K562 (cell line): ENCODE results near the gene PRRT2. TPM values are rescaled to one million over a fixed set of nuclear protein-coding genes. Genes with fewer than 3 reads are reported as not detected.

ENCODE experiments used
- ATF1 ChIP-seq, 2 experiments: fragments of 450-650 bp in 1 of 2; IDR thresholded peaks; 2 replicates each; pipeline ENCODE4 v1.6.1; 2016; ENCODE audit warnings: missing compliant biosample characterization in 1 of 2, missing genetic modification characterization in 1 of 2
- CBFB ChIP-seq: sonication (generic); formaldehyde crosslinking; IDR thresholded peaks from 2 replicates; pipeline ENCODE4 v1.4.0; 2020; ENCODE audit warnings: mild to moderate bottlenecking, missing genetic modification reagents
- CREM ChIP-seq: IDR thresholded peaks from 2 replicates; pipeline ENCODE4 v1.6.1; 2014; ENCODE audit warnings: antibody characterized with exemption, low read depth
- DPF2 ChIP-seq: fragments of 450-650 bp; IDR thresholded peaks from 2 replicates; pipeline ENCODE4 v1.6.1; 2016
- ETS1 ChIP-seq: conservative IDR thresholded peaks from 2 replicates; pipeline ENCODE4 v1.6.1; 2011; ENCODE audit warnings: low read depth, mild to moderate bottlenecking, low read length; ENCODE audit not compliant: control insufficient read depth
- ETV6 ChIP-seq, 3 experiments: fragments of 150-350 bp in 1 of 3; sonication (generic) in 1 of 3; formaldehyde crosslinking in 1 of 3; IDR thresholded peaks; 2 replicates each; pipeline versions ENCODE4 v1.6.1 to v1.8.0; 2014 to 2022; ENCODE audit warnings: borderline replicate concordance in 2 of 3, low read depth in 2 of 3, antibody characterized with exemption in 1 of 3, low read length in 1 of 3, mild to moderate bottlenecking in 1 of 3, missing genetic modification reagents in 1 of 3
- HDAC8 ChIP-seq: fragments of 450-650 bp; IDR thresholded peaks from 2 replicates; pipeline ENCODE4 v1.6.1; 2016; ENCODE audit warnings: mild to moderate bottlenecking, missing genetic modification characterization, moderate library complexity, missing compliant biosample characterization
- HES1 ChIP-seq: fragments of 450-650 bp; IDR thresholded peaks from 2 replicates; pipeline ENCODE4 v1.6.1; 2016; ENCODE audit warnings: low read depth, mild to moderate bottlenecking, moderate library complexity
- KLF16 ChIP-seq: IDR thresholded peaks from 2 replicates; pipeline ENCODE4 v1.6.1; 2016; ENCODE audit warnings: antibody characterized with exemption
- LCOR ChIP-seq: sonication (generic); formaldehyde crosslinking; IDR thresholded peaks from 2 replicates; pipeline ENCODE4 v1.8.0; 2022; ENCODE audit warnings: mild to moderate bottlenecking, missing genetic modification reagents
- NFIC ChIP-seq: fragments of 450-650 bp; IDR thresholded peaks from 2 replicates; pipeline ENCODE4 v1.6.1; 2017; ENCODE audit warnings: mild to moderate bottlenecking, inconsistent platforms
- PCBP1 ChIP-seq: fragments of 200-400 bp; formaldehyde crosslinking; IDR thresholded peaks from 2 replicates; pipeline ENCODE4 v1.6.1; 2018; ENCODE audit warnings: mild to moderate bottlenecking, low read depth, low read length; ENCODE audit not compliant: poor library complexity, severe bottlenecking
- POLR2H ChIP-seq: IDR thresholded peaks from 2 replicates; pipeline ENCODE4 v1.6.1; 2016; ENCODE audit warnings: missing genetic modification characterization, low read depth, mild to moderate bottlenecking, control low read depth, missing compliant biosample characterization, moderate library complexity
- SIN3A ChIP-seq, 2 experiments: fragments of 150-350 bp in 1 of 2; IDR thresholded peaks; 2 replicates each; pipeline ENCODE4 v1.6.1; 2011 to 2016; ENCODE audit warnings: borderline replicate concordance in 2 of 2, low read depth in 2 of 2, low read length in 2 of 2, mild to moderate bottlenecking in 2 of 2, moderate library complexity in 2 of 2; ENCODE audit not compliant: control insufficient read depth in 1 of 2
- ZBED1 ChIP-seq: IDR thresholded peaks from 2 replicates; pipeline ENCODE4 v1.6.1; 2014
- ZBTB33 ChIP-seq: sonication (generic); formaldehyde crosslinking; IDR thresholded peaks from 2 replicates; pipeline ENCODE4 v1.8.1; 2023; ENCODE audit warnings: mild to moderate bottlenecking, missing genetic modification reagents
- ZKSCAN8 ChIP-seq: fragments of 200-800 bp; sonication (Bioruptor generic); IDR thresholded peaks from 2 replicates; pipeline ENCODE4 v1.6.1; 2016; ENCODE audit warnings: missing genetic modification characterization, missing compliant biosample characterization
- ZNF583 ChIP-seq: fragments of 250-450 bp; sonication (Bioruptor Pico); IDR thresholded peaks from 2 replicates; pipeline ENCODE4 v1.4.0; 2020
- ZNF766 ChIP-seq: fragments of 200-800 bp; sonication (Bioruptor generic); conservative IDR thresholded peaks from 2 replicates; pipeline ENCODE4 v1.6.1; 2016; ENCODE audit warnings: missing genetic modification characterization, missing compliant biosample characterization
- polyA plus RNA-seq, 8 experiments: library from polyadenylated mRNA; depleted of rRNA in 4 of 8; stranded (reverse) in 5 of 8; unstranded in 3 of 8; fragments of >200 nt; fragmentation: Nextera tagmentation in 2 of 8; fragmentation: Illumina TruSeq in 1 of 8; extraction: Ambion mirVana in 2 of 8; extraction: Trizol in 1 of 8; gene quantifications; 2 replicates each; pipeline versions ENCODE4 v1.2.1 to v1.2.3, GENCODE V29; 2011 to 2014; ENCODE audit warnings: inconsistent platforms in 1 of 8, missing spikeins in 1 of 8
- total RNA-seq, 7 experiments: library from RNA; depleted of rRNA in 6 of 7; stranded (reverse); fragments of >200 nt in 6 of 7; fragmentation: Illumina TruSeq in 2 of 7; extraction: Trizol in 2 of 7; gene quantifications; 2 replicates each; pipeline versions ENCODE4 v1.2.1 to v1.2.3, GENCODE V29; 2011 to 2021; ENCODE audit warnings: low replicate concordance in 1 of 7
- TF ChIP-seq, protein P1 (sequence below): fragments of 450-650 bp; conservative IDR thresholded peaks from 2 replicates; pipeline ENCODE4 v1.6.1; 2016; ENCODE audit warnings: missing genetic modification characterization, low read depth, mild to moderate bottlenecking, missing compliant biosample characterization, moderate library complexity

PRRT2 gene
- total and polyA plus RNA-seq, 9 of the 15 experiments (the other 6 are each of a cell fraction or from before 2014, with no cell fraction given): 0.11 to 1.0 (median 0.42) TPM; not detected in 2

DNA sequence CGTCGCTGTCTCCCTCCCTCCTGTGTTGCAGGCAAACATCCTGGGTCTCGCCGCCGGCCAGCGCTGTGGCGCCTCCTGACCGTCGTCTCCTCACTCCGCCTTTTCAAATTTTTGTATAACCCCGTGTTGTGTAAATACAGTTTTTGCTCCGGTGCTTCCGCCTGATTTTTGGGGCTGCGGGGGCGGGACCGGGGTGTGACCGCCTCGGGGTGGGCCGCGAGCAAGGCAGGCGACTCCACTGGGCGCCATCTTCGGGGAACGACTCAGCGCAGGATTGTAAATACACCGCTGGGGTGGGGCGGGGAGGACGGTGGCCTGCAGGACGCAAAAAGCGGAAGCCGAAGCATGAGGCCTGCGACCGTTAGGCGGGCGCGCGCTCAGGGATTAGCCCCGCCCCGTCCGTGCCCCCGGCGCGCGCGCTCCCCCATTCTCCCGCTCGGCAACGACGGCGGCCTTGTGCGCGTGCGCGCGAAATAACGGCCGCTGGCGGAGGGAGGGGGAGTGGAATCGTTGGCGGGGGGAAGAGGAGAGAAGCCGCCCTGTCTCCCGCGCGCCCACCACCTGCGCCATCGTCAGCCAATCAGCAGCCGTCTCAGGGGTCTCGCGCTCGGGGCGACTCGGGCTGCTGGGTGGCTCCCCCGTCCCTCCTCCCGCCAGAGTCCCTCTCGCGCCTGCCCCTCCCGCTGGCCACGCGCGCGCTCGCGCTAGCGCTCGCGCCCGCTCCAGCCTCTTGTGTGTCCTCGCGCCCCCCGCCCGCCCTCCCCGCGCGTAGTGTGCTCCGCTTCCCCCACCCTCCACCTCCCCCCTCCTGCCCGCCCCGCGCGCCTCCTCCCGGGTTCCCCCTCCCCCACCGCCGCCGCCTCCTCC lies 6.5 kb upstream of the PRRT2 start (continued):
- TF ChIP-seq PCBP1 (peak; percentile 80), POLR2H (tag) (peak; percentile 93), KLF16 (peak; percentile 86), ZBED1 (peak; percentile 90; the same call in 1 of the 2 replicates), SIN3A (IDR thresholded peaks at IDR 0.05; ENCODE audit: borderline replicate concordance in 2 of 2, control insufficient read depth in 1 of 2, low read depth in 2 of 2, low read length in 2 of 2) (peak; percentile 25 to 87; a peak in 2 of 4 replicates), CBFB (CRISPR knock-in tag) (no peak), DPF2 (peak; percentile 40; the same call in 1 of the 2 replicates), CREM (peak; percentile 86), LCOR (CRISPR knock-in tag) (peak; percentile 85), ZBTB33 (CRISPR knock-in tag) (no peak), HDAC8 (tag) (peak; percentile 76; the same call in 1 of the 2 replicates), ZKSCAN8 (CRISPR knock-in tag) (peak; percentile 84), ZNF766 (CRISPR knock-in tag) (peak; percentile 95), NFIC (peak; percentile 45; the same call in 1 of the 2 replicates), HES1 (no peak; the same call in 1 of the 2 replicates), ETV6 (IDR thresholded peaks at IDR 0.05; ENCODE audit: borderline replicate concordance in 1 of 2, low read depth in 2 of 2, low read length in 1 of 2) (0 out of 4 replicates have a peak, but pooled peaks of 1 of the 2 experiments have one; percentile 29), ETV6 (CRISPR knock-in tag; IDR thresholded peaks at IDR 0.05; ENCODE audit: borderline replicate concordance) (no peak), ZNF583 (CRISPR knock-in tag) (peak; percentile 81; the same call in 1 of the 2 replicates), ETS1 (peak; percentile 57; the same call in 1 of the 2 replicates), ATF1 (CRISPR knock-in tag; IDR thresholded peaks at IDR 0.05) (no peak), ATF1 (tag; IDR thresholded peaks at IDR 0.05) (peak; percentile 80)
- TF ChIP-seq, protein P1, sequence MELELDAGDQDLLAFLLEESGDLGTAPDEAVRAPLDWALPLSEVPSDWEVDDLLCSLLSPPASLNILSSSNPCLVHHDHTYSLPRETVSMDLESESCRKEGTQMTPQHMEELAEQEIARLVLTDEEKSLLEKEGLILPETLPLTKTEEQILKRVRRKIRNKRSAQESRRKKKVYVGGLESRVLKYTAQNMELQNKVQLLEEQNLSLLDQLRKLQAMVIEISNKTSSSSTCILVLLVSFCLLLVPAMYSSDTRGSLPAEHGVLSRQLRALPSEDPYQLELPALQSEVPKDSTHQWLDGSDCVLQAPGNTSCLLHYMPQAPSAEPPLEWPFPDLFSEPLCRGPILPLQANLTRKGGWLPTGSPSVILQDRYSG (tag): peak; percentile 65; the same call in 1 of the 2 replicates
